Activated CD4-positive, CD25-positive, alpha-beta regulatory T cell treated with anti-CD3 and anti-CD28 coated beads, Interleukin-2, amount 50 U/mL, for 72 hours (primary cell): Measurements from ENCODE around the gene ZNF44.

Source experiments
- DNase-seq: peaks from one replicate; pipeline ENCODE4 v3.0.0; 2021

The ZNF44 gene

GRCh38 chr19:12260861-12261260 lies 33.8 kb downstream of the ZNF44 start:
- DNase-seq, result no peak

DNA sequence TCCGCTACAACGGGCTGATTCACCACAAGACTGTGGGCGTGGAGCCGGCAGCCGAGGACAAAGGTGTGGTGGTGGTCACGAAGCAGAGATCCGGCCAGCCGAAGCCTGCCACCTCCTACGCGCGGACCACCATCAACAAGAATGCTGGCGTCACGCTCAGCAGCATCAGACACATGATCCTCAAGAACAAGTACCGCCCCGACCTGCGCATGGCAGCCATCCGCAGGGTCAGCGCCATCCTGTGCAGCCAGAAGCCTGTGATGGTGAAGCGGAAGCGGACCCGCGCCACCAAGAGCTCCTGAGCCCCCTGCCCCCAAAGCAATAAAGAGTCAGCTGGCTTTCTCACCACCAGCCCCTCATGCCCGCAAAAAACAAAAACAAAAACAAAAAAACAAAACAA lies 34.4 kb downstream of the ZNF44 start:
- DNase-seq, result no peak

- DNase-seq, result no peak
These were observed 39.3 kb downstream of the ZNF44 start for GRCh38 chr19:12255372-12255771.

- no peak for DNase-seq
These were observed 47.0 kb downstream of the ZNF44 start for GRCh38 chr19:12247644-12248222.

- DNase-seq, result no peak
These were observed 50.3 kb downstream of the ZNF44 start for GRCh38 chr19:12244370-12244769.

- DNase-seq, result no peak
These were observed 57.4 kb downstream of the ZNF44 start for GRCh38 chr19:12237143-12237839.

DNA sequence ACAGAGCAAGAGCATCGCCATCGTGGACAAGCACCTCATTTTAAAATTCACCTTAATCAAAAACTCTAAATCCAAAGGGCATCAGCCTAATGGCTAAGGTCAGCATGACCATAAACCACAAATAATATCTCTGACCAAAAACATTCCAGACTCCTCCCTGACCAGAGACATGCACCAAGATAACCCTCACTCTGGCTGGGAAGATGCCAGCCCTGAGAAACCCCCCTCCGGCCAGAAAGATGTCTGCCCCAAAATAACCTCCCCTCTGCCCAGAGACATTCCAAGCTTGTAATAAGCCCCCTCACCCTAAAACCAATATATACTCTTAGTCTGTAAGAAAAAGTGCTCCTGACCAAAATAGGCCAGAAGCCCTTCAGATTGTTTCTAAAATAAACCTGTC lies 61.7 kb downstream of the ZNF44 start:
- no peak for DNase-seq

DNA sequence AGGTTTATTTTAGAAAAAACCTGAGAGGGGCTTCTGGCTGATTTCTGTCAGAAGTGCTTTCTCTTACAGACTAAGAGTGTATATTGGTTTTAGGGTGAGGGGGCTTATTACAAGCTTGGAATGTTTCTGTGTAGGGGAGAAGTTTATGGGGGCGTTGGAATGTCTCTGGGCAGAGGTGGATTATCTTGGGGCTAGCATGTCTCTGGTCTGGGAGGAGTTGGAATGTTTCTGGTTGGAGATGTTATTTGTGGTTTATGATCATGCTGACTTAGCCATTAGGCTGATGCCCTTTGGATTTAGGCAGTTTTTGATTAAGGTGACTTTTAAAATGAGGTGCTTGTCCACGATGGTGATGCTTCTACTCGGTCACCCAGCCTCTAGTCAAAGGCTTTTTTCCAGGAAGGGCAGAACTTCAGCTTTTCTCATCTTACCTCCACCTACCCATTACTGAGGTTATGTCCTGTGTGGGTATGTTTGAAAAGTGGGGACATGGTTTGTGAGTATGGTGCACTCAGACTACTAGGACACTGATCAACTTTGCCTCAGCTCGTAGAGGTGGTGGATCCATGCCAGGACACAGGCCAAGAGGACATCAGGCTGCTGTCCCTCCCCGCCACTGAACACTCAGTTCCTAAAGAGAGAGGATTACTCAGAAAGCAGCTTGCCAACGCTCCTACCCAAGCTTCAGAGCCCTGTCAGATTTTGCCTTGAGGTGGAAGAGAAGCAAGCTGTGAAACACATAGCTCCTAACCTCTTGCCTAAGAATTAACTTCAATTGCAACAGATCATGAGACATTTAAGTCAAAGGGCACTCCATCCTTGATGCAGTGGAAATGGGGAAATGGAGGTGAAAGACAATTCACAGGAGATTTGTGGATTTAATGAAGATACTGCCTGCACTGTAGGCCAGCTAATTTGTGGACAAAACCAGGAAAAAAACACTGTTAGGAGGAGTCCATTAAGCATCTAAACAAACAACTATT lies 63.6 kb downstream of the ZNF44 start:
- no peak for DNase-seq

DNA sequence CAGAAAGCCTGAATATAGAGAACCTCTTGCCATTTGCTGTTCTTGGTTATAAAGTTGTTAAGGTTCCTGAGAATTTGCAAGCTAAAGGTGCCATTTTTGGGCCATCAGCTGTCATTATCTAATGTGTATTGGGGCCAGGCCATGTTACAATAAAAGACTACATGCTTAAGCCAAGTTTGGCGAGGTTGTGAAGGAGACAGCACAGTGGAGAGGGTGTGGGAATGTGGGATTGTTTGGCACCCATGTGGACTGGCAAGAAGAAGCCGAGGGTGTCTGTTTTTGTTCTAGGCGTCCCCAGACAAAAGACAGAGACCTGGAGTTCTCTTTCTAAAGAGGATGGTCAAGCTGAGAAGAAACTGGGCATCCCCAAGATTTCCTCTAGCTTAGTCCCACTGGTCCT lies 64.7 kb downstream of the ZNF44 start:
- no peak for DNase-seq

- no peak for DNase-seq
These were observed 70.0 kb downstream of the ZNF44 start for GRCh38 chr19:12224676-12225075.

DNA sequence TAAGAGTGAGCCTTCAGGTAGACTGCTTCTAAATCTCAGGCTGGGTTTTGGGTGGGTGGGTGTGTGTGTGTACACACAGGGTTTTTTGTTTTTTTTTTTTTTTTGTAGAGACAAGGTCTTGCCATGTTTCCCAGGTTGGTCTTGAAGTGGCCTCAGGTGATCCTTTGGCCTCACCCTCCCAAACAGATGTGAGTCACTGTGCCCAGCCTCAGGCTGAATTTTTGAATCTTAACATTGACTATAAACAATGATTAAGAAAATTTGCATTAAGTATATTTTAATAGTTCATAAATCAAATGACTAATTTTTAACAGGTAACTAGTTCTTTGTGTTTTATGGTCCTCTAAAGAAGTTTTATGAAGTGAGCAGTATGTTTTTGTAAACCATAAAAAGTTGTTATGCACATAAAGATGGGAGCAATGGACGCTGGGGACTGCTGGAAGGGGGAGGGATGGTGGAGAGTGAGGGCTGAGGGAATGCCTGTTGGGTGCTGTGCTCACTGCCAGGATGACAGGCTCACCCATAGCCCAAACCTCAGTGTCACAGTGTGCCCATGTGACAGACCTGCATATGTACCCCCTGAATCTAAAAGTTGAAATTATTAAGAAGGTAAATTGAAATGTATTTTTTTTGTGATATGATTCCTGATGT lies 71.6 kb downstream of the ZNF44 start:
- DNase-seq, result no peak
